Urinary bladder (tissue), 4 donors: Measurements from ENCODE around the gene SLC13A1. TPM values are rescaled to one million over a fixed set of nuclear protein-coding genes. Genes with fewer than 3 reads are reported as not detected.
A peak's percentile ranks its signal among the peaks of the same experiment; 100 is the strongest.

Source experiments
- DNase-seq: peaks from one replicate; pipeline ENCODE4 v3.0.0-alpha.2; 2015; ENCODE audit errors: extremely low spot score
- H3K27ac ChIP-seq: one replicate; pipeline ENCODE4 v1.5.1; 2013; ENCODE audit warnings: low read depth, mild to moderate bottlenecking, moderate library complexity
- H3K36me3 ChIP-seq: one replicate; pipeline ENCODE4 v1.6.1; 2013; ENCODE audit warnings: mild to moderate bottlenecking, moderate library complexity; ENCODE audit not compliant: insufficient read depth
- H3K4me1 ChIP-seq: one replicate; pipeline ENCODE4 v1.6.1; 2013; ENCODE audit warnings: mild to moderate bottlenecking, moderate library complexity; ENCODE audit not compliant: insufficient read depth
- H3K4me3 ChIP-seq: one replicate; pipeline ENCODE4 v1.5.1; 2013; ENCODE audit warnings: low read depth, low read length
- WGBS: extraction: QIAGEN DNeasy Blood & Tissue Kit; methylation state at CpG from one replicate; pipeline ENCODE4 v1.1.7; 2013; 5-methylcytosine and 5-hydroxymethylcytosine counted together
- polyA plus RNA-seq: library from polyadenylated mRNA; stranded (reverse); fragments of 200-250 nt; gene quantifications from one replicate; pipeline ENCODE4 v1.2.3, GENCODE V29; 2013
- total RNA-seq: library from RNA; depleted of rRNA; stranded (reverse); fragments of >200 nt; gene quantifications from one replicate; pipeline ENCODE4 v1.2.3, GENCODE V29; 2014
- donor health status: healthy with polysubstance abuse.
- donor health status: healthy.

The SLC13A1 gene
- total and polyA plus RNA-seq, 2 donors: not detected

DNA sequence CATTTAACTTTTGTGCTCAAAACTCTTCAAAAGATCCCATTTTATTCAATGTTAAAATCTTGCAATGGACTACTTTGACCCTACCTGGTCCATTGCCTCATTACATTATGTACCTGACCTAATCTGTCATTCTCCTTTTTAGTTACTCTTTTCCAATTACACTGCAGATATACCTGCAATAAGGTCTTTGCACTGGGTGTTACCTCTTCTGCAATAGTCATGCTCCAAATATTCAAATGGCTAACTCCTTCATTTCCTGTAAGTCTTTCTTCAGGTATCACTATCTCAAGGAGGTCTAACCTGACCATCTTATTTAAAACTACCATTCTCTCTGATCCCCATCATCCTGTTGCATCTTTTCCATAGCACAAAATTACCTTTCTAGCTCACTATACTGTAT is 22.3 kb downstream of the SLC13A1 start:
- no peak overlapping the region for H3K27ac ChIP-seq
- no peaks in the 10 kb centered on the region for H3K4me1 ChIP-seq
- H3K4me3 ChIP-seq: no peak overlapping the region
- DNase-seq: no peak
- H3K36me3 ChIP-seq: no peaks in the 10 kb centered on the region

DNA sequence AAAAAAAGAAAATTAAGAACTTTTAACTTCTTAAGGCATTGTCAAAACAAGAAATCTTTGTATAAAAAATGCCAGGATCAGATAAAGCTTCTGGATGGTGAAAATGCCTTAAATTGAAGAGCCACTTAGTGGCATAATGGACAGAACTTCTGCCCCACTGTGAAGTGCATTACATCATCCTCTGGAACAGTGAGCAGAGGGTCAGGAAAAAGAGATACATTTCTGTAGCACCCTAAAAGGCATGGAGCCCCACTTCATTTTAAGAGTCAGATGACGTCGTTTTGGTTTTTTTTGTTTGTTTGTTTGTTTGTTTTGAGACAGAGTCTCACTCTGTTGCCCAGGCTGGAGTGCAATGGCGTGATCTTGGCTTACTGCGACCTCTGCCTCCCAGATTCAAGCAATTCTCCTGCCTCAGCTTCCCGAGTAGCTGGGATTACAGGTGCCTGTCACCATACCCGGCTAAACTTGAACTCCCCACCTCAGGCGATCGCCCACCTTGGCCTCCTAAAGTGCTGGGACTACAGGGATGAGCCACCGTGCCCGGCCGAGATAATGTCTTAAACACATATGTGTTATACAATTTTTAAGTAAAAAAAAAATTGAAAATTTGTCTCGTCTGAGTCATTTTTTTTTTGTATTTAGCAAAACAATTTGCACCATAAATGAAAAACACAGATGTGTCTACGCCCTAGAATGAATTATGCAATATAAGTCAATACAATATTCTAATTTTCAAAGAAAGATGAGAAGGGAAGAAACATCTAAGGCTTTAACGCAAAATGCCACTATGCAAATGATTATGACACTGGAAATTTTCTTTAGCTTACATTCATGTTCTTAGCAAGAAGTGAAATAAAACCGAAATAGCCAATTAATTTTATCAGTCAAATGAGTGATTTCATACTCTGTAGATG is 29.2 kb downstream of the SLC13A1 start:
- WGBS: 88% methylated on average over 15 of the region's 15 CpGs
- DNase-seq: no peak
- no peak overlapping the region for H3K27ac ChIP-seq
- H3K4me1 ChIP-seq: no peaks in the 10 kb centered on the region
- no peaks in the 10 kb centered on the region for H3K36me3 ChIP-seq
- H3K4me3 ChIP-seq: no peak overlapping the region

DNA sequence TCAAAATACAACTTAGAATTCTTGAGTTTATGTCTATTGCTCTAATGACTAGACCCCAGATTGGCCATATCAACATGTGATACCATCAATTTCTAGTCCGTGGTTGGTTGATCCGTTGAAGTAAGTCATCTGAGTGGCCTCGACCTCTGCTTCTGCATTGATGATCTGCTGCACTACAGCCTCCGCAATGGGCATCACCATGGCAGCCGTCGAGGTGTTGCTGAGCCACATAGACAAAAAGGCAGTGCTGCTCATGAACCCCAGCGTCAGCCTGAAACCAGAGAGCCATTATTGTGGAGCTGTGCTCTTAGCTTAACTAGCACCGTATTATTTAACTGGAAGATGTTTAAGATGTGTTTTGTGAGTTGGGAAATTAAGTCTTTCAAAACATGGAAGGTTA is 30.7 kb downstream of the SLC13A1 start:
- 86% methylated on average over 8 of the region's 8 CpGs for WGBS
- DNase-seq: no peak
- H3K4me1 ChIP-seq: no peaks in the 10 kb centered on the region
- no peaks in the 10 kb centered on the region for H3K36me3 ChIP-seq
- H3K27ac ChIP-seq: no peak overlapping the region
- no peak overlapping the region for H3K4me3 ChIP-seq

DNA sequence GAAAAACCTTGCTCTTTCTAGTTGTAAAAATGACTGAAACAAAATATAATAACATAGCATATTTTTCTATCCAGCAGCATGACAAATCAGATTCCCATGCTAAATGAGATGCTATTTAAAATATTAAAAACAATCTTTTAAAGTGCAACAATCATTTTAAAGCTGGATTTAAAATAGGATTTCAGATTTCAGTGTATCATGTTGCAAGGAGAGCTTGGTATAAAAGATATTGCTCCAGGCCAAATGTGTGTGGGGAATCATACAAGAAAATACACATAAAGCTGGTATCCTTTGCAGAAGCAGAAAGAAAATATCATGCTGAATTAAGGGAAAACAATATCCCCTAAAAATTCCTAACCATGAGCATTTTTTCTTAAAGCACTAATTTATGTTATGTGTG is 42.2 kb downstream of the SLC13A1 start:
- Histone ChIP-seq H3K36me3 (no peaks in the 10 kb centered on the region), H3K4me1 (no peaks in the 10 kb centered on the region), H3K4me3 (no peak overlapping the region), H3K27ac (no peak overlapping the region)
- DNase-seq: no peak

- H3K4me1 ChIP-seq: no peaks in the 10 kb centered on the region
- DNase-seq: no peak
- H3K27ac ChIP-seq: no peak overlapping the region
- WGBS: 84% methylated on average over 7 of the region's 7 CpGs
- H3K4me3 ChIP-seq: no peak overlapping the region
- no peaks in the 10 kb centered on the region for H3K36me3 ChIP-seq
Observed at GRCh38 chr7:123155571-123155970, 44.2 kb downstream of the SLC13A1 start.

- no peaks in the 10 kb centered on the region for H3K36me3 ChIP-seq
- H3K27ac ChIP-seq: no peak overlapping the region
- peak; percentile 62 for DNase-seq
- H3K4me3 ChIP-seq: no peak overlapping the region
- H3K4me1 ChIP-seq: no peaks in the 10 kb centered on the region
- WGBS: 2% methylated on average over 3 of the region's 3 CpGs
Observed at GRCh38 chr7:123154231-123154860, 45.4 kb downstream of the SLC13A1 start.

DNA sequence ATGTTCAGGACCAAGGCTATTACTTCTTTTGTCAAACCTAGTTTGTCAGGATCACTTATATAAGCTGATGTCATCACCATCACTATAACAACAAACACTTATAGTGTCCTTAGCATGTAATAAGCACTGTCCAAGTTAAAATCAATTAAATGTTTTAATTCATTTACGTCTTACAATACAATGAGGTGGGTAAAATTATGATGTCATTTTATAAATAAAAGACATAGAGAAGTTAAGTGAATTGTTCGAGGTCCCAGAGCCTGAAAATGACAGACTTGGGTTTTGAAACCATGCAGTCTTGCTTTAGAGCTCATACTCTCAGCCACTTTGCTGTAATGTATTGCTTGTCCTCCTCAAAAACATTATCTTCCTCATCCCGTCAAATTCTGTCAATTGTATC is 48.3 kb downstream of the SLC13A1 start:
- no peaks in the 10 kb centered on the region for H3K4me1 ChIP-seq
- H3K4me3 ChIP-seq: no peak overlapping the region
- H3K36me3 ChIP-seq: no peaks in the 10 kb centered on the region
- no peak overlapping the region for H3K27ac ChIP-seq
- WGBS: 56% methylated on average over 3 of the region's 3 CpGs
- DNase-seq: no peak

GRCh38 chr7:123148813-123149212 is 51.0 kb downstream of the SLC13A1 start:
- Histone ChIP-seq H3K36me3 (no peaks in the 10 kb centered on the region), H3K4me1 (no peaks in the 10 kb centered on the region), H3K27ac (no peak overlapping the region), H3K4me3 (no peak overlapping the region)
- 85% methylated on average over 1 of the region's 1 CpG for WGBS
- DNase-seq: no peak

- H3K36me3 ChIP-seq: no peaks in the 10 kb centered on the region
- H3K4me3 ChIP-seq: no peak overlapping the region
- DNase-seq: no peak
- 62% methylated on average over 3 of the region's 3 CpGs for WGBS
- no peak overlapping the region for H3K27ac ChIP-seq
- no peaks in the 10 kb centered on the region for H3K4me1 ChIP-seq
Observed at GRCh38 chr7:123143252-123144006, 56.3 kb downstream of the SLC13A1 start.

DNA sequence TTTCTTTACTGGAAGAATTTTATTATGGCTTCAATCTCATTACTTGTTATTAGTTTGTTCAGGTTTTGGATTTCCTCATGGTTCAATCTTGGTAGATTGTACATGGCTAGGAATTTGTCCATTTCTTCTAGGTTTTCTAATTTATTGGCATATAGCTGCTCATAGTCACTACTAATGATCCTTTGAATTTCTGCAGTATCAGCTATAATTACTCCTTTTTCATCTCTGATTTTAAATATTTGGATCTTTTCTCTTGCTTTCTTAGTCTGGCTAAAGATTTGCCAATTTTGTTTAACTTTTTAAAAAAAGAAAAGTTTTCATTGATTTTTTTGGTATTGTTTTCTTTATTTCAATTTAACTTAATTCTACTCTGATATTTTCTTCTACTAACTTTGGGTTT is 59.2 kb downstream of the SLC13A1 start:
- H3K4me1 ChIP-seq: no peaks in the 10 kb centered on the region
- H3K4me3 ChIP-seq: no peak overlapping the region
- H3K27ac ChIP-seq: no peak overlapping the region
- no peaks in the 10 kb centered on the region for H3K36me3 ChIP-seq
- no peak for DNase-seq

DNA sequence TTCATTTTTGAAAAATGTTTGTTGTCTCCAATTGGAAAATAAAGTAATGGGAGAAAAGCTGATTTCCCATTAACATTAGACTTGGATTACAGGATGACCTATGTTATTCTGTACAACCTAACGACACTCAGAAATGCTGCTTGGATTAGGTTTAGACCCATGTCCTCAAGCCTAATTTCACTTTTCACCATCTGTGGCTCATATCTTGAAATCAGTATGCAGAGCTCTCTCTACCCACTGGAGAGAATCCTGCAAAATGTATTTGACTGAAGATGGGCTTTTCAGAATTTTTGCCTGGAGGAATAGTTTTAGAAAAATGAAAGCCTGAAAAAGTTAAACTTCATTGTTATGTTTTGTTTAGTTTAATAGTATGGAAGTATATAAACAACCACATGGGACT is 63.8 kb downstream of the SLC13A1 start:
- 76% methylated on average over 1 of the region's 1 CpG for WGBS
- DNase-seq: no peak
- Histone ChIP-seq H3K36me3 (no peaks in the 10 kb centered on the region), H3K4me3 (no peak overlapping the region), H3K27ac (no peak overlapping the region), H3K4me1 (no peaks in the 10 kb centered on the region)

- Histone ChIP-seq H3K36me3 (no peaks in the 10 kb centered on the region), H3K4me3 (no peak overlapping the region), H3K27ac (no peak overlapping the region), H3K4me1 (no peaks in the 10 kb centered on the region)
- no peak for DNase-seq
- 73% methylated on average over 5 of the region's 5 CpGs for WGBS
Observed at GRCh38 chr7:123133924-123134323, 65.8 kb downstream of the SLC13A1 start.

DNA sequence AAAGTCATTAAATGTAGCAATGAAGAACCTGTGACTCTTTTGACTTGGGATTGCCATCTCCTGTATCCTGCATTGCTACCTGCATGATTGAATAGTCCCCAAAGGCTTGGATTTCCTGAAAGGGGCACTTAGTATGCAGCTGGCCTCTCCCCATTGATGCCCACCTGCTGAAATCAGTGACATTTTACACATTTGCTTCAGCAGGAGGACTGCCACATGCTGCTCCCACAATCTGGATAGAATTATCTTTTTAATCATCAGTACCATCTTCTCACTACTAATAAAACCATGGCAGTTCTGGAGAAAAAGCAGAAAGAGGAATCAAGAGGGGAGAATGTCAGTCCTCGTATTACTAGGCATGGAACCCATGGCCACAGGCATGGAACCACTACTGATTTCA is 67.8 kb downstream of the SLC13A1 start:
- no peaks in the 10 kb centered on the region for H3K4me1 ChIP-seq
- no peak overlapping the region for H3K27ac ChIP-seq
- 79% methylated on average over 1 of the region's 1 CpG for WGBS
- H3K4me3 ChIP-seq: no peak overlapping the region
- DNase-seq: no peak
- no peaks in the 10 kb centered on the region for H3K36me3 ChIP-seq

- WGBS: 64% methylated on average over 2 of the region's 2 CpGs
- Histone ChIP-seq H3K4me1 (no peaks in the 10 kb centered on the region), H3K27ac (no peak overlapping the region)
Observed at GRCh38 chr7:123131556-123131955, 68.2 kb downstream of the SLC13A1 start.

More at GRCh38 chr7:123131556-123131955, 68.2 kb downstream of the SLC13A1 start:
- no peak for DNase-seq
- Histone ChIP-seq H3K36me3 (no peaks in the 10 kb centered on the region), H3K4me3 (no peak overlapping the region)
